H9 (cell line): Measurements from ENCODE around the gene INO80B. TPM values are rescaled to one million over a fixed set of nuclear protein-coding genes. Genes with fewer than 3 reads are reported as not detected.

Experiments
- DNase-seq: peaks from one replicate; pipeline ENCODE4 v3.0.0-alpha.2; 2017
- H2AFZ ChIP-seq: one replicate; pipeline ENCODE4 v1.6.1; 2013; ENCODE audit warnings: mild to moderate bottlenecking, low read length, control low read depth, moderate library complexity
- H2AK5ac ChIP-seq: 2 replicates; pipeline ENCODE4 v1.6.1; 2013; ENCODE audit warnings: low read length, control low read depth, mixed read lengths; ENCODE audit not compliant: insufficient read length
- H2BK120ac ChIP-seq: one replicate; pipeline ENCODE4 v1.6.1; 2013; ENCODE audit warnings: low read depth, mild to moderate bottlenecking, low read length, control low read depth, inconsistent platforms; ENCODE audit not compliant: poor library complexity, severe bottlenecking
- H2BK12ac ChIP-seq: 2 replicates; pipeline ENCODE4 v1.6.1; 2013; ENCODE audit warnings: low read length, control low read depth, mixed read lengths, low read depth; ENCODE audit not compliant: insufficient read length
- H2BK15ac ChIP-seq: 2 replicates; pipeline ENCODE4 v1.6.1; 2013; ENCODE audit warnings: low read depth, low read length, control low read depth
- H2BK20ac ChIP-seq: one replicate; pipeline ENCODE4 v1.6.1; 2013; ENCODE audit warnings: low read depth, mild to moderate bottlenecking, low read length, control low read depth, inconsistent platforms; ENCODE audit not compliant: poor library complexity, severe bottlenecking
- H2BK5ac ChIP-seq: 2 replicates; pipeline ENCODE4 v1.6.1; 2013; ENCODE audit warnings: low read length, control low read depth, mixed read lengths; ENCODE audit not compliant: insufficient read length
- H3K14ac ChIP-seq: 2 replicates; pipeline ENCODE4 v1.6.1; 2013; ENCODE audit warnings: low read length, control low read depth; ENCODE audit not compliant: insufficient read depth
- H3K18ac ChIP-seq: 2 replicates; pipeline ENCODE4 v1.6.1; 2013; ENCODE audit warnings: low read depth, mild to moderate bottlenecking, mixed read lengths, low read length, control low read depth; ENCODE audit not compliant: insufficient read length
- H3K23ac ChIP-seq: 2 replicates; pipeline ENCODE4 v1.6.1; 2013; ENCODE audit warnings: low read length, control low read depth, mixed read lengths, low read depth; ENCODE audit not compliant: insufficient read length
- H3K23me2 ChIP-seq: 2 replicates; pipeline ENCODE4 v1.6.1; 2013; ENCODE audit warnings: low read depth, mild to moderate bottlenecking, mixed read lengths, low read length, control low read depth; ENCODE audit not compliant: insufficient read length, poor library complexity, severe bottlenecking
- H3K27ac ChIP-seq: 2 replicates; pipeline ENCODE4 v1.5.1; 2013; ENCODE audit warnings: low read length, control low read depth, mixed read lengths, low read depth; ENCODE audit not compliant: insufficient read length
- H3K27me3 ChIP-seq: 2 replicates; pipeline ENCODE4 v1.6.1; 2013; ENCODE audit warnings: low read length, control low read depth, inconsistent platforms; ENCODE audit not compliant: insufficient read depth
- H3K4ac ChIP-seq: 2 replicates; pipeline ENCODE4 v1.6.1; 2013; ENCODE audit warnings: low read depth, mild to moderate bottlenecking, control low read depth, inconsistent platforms, low read length, moderate library complexity
- H3K4me1 ChIP-seq: 2 replicates; pipeline ENCODE4 v1.6.1; 2013; ENCODE audit warnings: low read length, control low read depth, inconsistent platforms; ENCODE audit not compliant: insufficient read depth
- H3K4me2 ChIP-seq: 2 replicates; pipeline ENCODE4 v1.6.1; 2013; ENCODE audit warnings: low read length, control low read depth, mixed read lengths; ENCODE audit not compliant: insufficient read length, insufficient read depth
- H3K56ac ChIP-seq: 2 replicates; pipeline ENCODE4 v1.6.1; 2013; ENCODE audit warnings: low read depth, mild to moderate bottlenecking, mixed read lengths, low read length, control low read depth; ENCODE audit not compliant: insufficient read length
- H3K79me1 ChIP-seq: 2 replicates; pipeline ENCODE4 v1.6.1; 2013; ENCODE audit warnings: low read depth, mild to moderate bottlenecking, moderate library complexity, low read length, control low read depth, inconsistent platforms; ENCODE audit not compliant: insufficient read depth, poor library complexity, severe bottlenecking
- H3K79me2 ChIP-seq: 2 replicates; pipeline ENCODE4 v1.6.1; 2013; ENCODE audit warnings: low read length, control low read depth, inconsistent platforms; ENCODE audit not compliant: insufficient read depth
- H3K9ac ChIP-seq: 2 replicates; pipeline ENCODE4 v1.6.1; 2013; ENCODE audit warnings: low read length, control low read depth, mixed read lengths; ENCODE audit not compliant: insufficient read length; ENCODE audit errors: extremely low read depth
- H3K9me3 ChIP-seq: one replicate; pipeline ENCODE4 v1.6.1; 2013; ENCODE audit warnings: low read depth, low read length, inconsistent platforms; ENCODE audit not compliant: control insufficient read depth
- H3T11ph ChIP-seq: one replicate; pipeline ENCODE4 v1.6.1; 2013; ENCODE audit warnings: mild to moderate bottlenecking, low read length, control low read depth, inconsistent platforms
- H4K20me1 ChIP-seq: one replicate; pipeline ENCODE4 v1.6.1; 2013; ENCODE audit not compliant: control insufficient read depth, insufficient read length, insufficient read depth
- H4K5ac ChIP-seq: 2 replicates; pipeline ENCODE4 v1.6.1; 2013; ENCODE audit warnings: low read depth, mild to moderate bottlenecking, mixed read lengths, low read length, control low read depth; ENCODE audit not compliant: insufficient read length
- H4K8ac ChIP-seq: replicated peaks from 2 replicates; pipeline ENCODE4 v1.6.1; 2013; ENCODE audit warnings: low read length, control low read depth, mixed read lengths, low read depth; ENCODE audit not compliant: insufficient read length
- H4K91ac ChIP-seq: 2 replicates; pipeline ENCODE4 v1.6.1; 2013; ENCODE audit warnings: low read depth, mild to moderate bottlenecking, moderate library complexity, mixed read lengths, low read length, control low read depth; ENCODE audit not compliant: insufficient read length
- H3K27ac Mint-ChIP-seq, 3 experiments: 2 replicates in 2 of 3; 3 replicates in 1 of 3; pipeline ENCODE4 v1.8.0; 2020 to 2021; ENCODE audit warnings: mixed read lengths in 3 of 3, mild to moderate bottlenecking in 1 of 3, moderate library complexity in 1 of 3
- H3K27me3 Mint-ChIP-seq: 2 replicates; pipeline ENCODE4 v1.8.0; 2021; ENCODE audit warnings: low read depth, mild to moderate bottlenecking, moderate library complexity, mixed read lengths
- H3K36me3 Mint-ChIP-seq, 3 experiments: 2 replicates in 2 of 3; 3 replicates in 1 of 3; pipeline ENCODE4 v1.8.0; 2020 to 2021; ENCODE audit warnings: low read depth in 3 of 3, mixed read lengths in 3 of 3; ENCODE audit not compliant: insufficient read depth in 1 of 3
- H3K4me1 Mint-ChIP-seq, 2 experiments: 2 replicates each; pipeline ENCODE4 v1.8.0; 2020; ENCODE audit warnings: mixed read lengths in 2 of 2
- H3K4me3 Mint-ChIP-seq, 2 experiments: 2 replicates in 1 of 2; 3 replicates in 1 of 2; pipeline ENCODE4 v1.8.0; 2020 to 2021; ENCODE audit warnings: mild to moderate bottlenecking in 2 of 2, mixed read lengths in 2 of 2, moderate library complexity in 1 of 2
- H3K9me3 Mint-ChIP-seq, 2 experiments: 2 replicates in 1 of 2; 3 replicates in 1 of 2; pipeline ENCODE4 v1.8.0; 2020; ENCODE audit warnings: mild to moderate bottlenecking in 2 of 2, mixed read lengths in 2 of 2, moderate library complexity in 1 of 2
- CTCF ChIP-seq: fragments of 200-600 bp; sonication (generic); conservative IDR thresholded peaks from 3 replicates; pipeline ENCODE4 v1.8.0; 2021; ENCODE audit warnings: antibody characterized with exemption, mild to moderate bottlenecking
- WGBS: extraction: QIAGEN DNeasy Blood & Tissue Kit; methylation state at CpG from one replicate; pipeline ENCODE4 v1.1.7; 2013; ENCODE audit warnings: missing lambda C conversion rate, low lambda C conversion rate, mixed read lengths; ENCODE audit not compliant: insufficient read length; ENCODE audit errors: extremely low coverage; 5-methylcytosine and 5-hydroxymethylcytosine counted together
- total RNA-seq: library from RNA; stranded (reverse); gene quantifications from 2 replicates; pipeline ENCODE4 v1.2.1, GENCODE V29; 2021

INO80B gene
- total RNA-seq, 1 experiment from 2014 or later: 17.6 TPM

GRCh38 chr2:74457129-74457548, 2.3 kb downstream of the INO80B start:
- Histone ChIP-seq H2BK15ac (no peak overlapping the region; the same call in 1 of the 2 replicates), H3K4me2 (peak overlapping the region; percentile 92), H3K9me3 (no peaks in the 10 kb centered on the region), H3K79me1 (no peaks in the 10 kb centered on the region), H2AK5ac (no peak overlapping the region), H2AFZ (no peak overlapping the region), H3K4me1 (peaks cover 2% of the 10 kb centered on the region; the same call in 1 of the 2 replicates), H3K14ac (peak overlapping the region; percentile 9; the same call in 1 of the 2 replicates), H3K79me2 (no peaks in the 10 kb centered on the region), H3K56ac (no peak overlapping the region), H2BK12ac (no peak overlapping the region), H3K27me3 (no peaks in the 10 kb centered on the region), H3K18ac (peak overlapping the region; percentile 16), H3T11ph (no peak overlapping the region), H3K4ac (no peak overlapping the region), H2BK20ac (no peak overlapping the region), H3K9ac (peak overlapping the region; percentile 50), H4K20me1 (peaks cover 2% of the 10 kb centered on the region), H4K91ac (no peak overlapping the region), H4K5ac (no peak overlapping the region), H2BK120ac (no peak overlapping the region), H2BK5ac (no peak overlapping the region), H3K23ac (no peak overlapping the region), H4K8ac (no peak overlapping the region), H3K23me2 (peaks cover 18% of the 10 kb centered on the region), H3K27ac (no peak overlapping the region)
- peaks cover 2 to 20% (median 18%) of the 10 kb centered on the region in 3 experiments; a peak in 5 of 7 replicates for H3K36me3 Mint-ChIP-seq
- peaks cover 30 to 36% of the 10 kb centered on the region in 2 experiments for H3K4me1 Mint-ChIP-seq
- WGBS: no CpG with 5 or more reads among the region's 27 CpGs
- no peak for DNase-seq
- peak overlapping the region; percentile 96 to 97 for H3K4me3 Mint-ChIP-seq
- no peak for TF ChIP-seq CTCF
- no peaks in the 10 kb centered on the region for H3K27me3 Mint-ChIP-seq
- H3K9me3 Mint-ChIP-seq: no peaks in the 10 kb centered on the region
- H3K27ac Mint-ChIP-seq: peak overlapping the region; percentile 97 to 99 (median 97)
